Measurements from ENCODE around the gene APOE. TPM values are rescaled to one million over a fixed set of nuclear protein-coding genes. Genes with fewer than 3 reads are reported as not detected.

The APOE gene
- total and polyA plus RNA-seq, 7 experiments from 2014 or later: 0.41 to 7.9 (median 4.0) TPM; not detected in 2

DNA sequence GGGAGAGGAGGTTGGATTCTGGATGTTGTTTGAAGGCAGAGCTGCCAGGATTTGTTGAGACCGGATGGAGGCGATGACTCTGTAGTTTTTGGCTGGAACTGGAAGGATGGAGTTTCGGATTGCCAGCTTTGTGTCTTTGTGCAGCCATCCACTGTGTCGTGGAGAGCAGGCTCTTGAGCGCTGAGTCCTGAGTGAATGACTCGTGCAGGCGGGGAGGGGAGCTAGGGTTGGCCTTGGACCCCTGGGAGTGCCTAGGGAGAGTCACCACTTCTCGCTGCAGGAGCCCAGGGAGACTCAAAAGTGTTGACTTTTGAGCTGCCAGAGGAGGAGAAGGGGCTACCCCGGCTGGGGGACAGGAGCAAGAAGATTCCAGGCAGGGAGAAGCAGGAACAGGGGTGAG, 10.7 kb upstream of the APOE start:
- Mint-ChIP-seq H3K27ac (no peak overlapping the region), H3K4me1 (peaks cover 13 to 34% (median 28%) of the 10 kb centered on the region in 7 donors), H3K36me3 (peaks cover 0 to 30% (median 6%) of the 10 kb centered on the region in 5 donors), H3K4me3 (peak overlapping the region in 2 of 10 donors; percentile 39 to 41), H3K27me3 (no peaks in the 10 kb centered on the region), H3K9me3 (peaks cover 0 to 2% (median 0%) of the 10 kb centered on the region in 11 donors)
- Histone ChIP-seq H3K4me1 (ENCODE audit: control insufficient read depth in 2 of 2, insufficient read depth in 2 of 2, low read length in 2 of 2) (peaks cover 6 to 14% of the 10 kb centered on the region in 2 donors), H3K27me3 (ENCODE audit: control insufficient read depth in 2 of 2, insufficient read depth in 2 of 2, low read length in 2 of 2) (no peaks in the 10 kb centered on the region), H3K27ac (ENCODE audit: low read depth, low read length) (no peak overlapping the region), H3K4me3 (ENCODE audit: low read length) (no peak overlapping the region), H3K36me3 (ENCODE audit: control insufficient read depth in 2 of 3, insufficient read depth in 3 of 3, low read length in 3 of 3) (peaks cover 0 to 65% (median 18%) of the 10 kb centered on the region in 3 experiments), H3K9me3 (ENCODE audit: control insufficient read depth in 2 of 3, low read length in 3 of 3) (no peaks in the 10 kb centered on the region)
- intact Hi-C loops (cut with micrococcal nuclease): loop anchor here in 1 of 2 donors (5.0 kb wide), 2 partner anchors 203 to 992 kb away; partner anchors contain the start of gene IRF2BP1
- no peak for ATAC-seq
- no peak for DNase-seq
- POLR2A ChIA-PET: interaction anchor here (0.6 kb wide), 1 partner anchor 16 kb away, joined by 3 read pairs; no protein-coding TSS in a partner anchor
- CTCF ChIA-PET: no interaction called here

DNA sequence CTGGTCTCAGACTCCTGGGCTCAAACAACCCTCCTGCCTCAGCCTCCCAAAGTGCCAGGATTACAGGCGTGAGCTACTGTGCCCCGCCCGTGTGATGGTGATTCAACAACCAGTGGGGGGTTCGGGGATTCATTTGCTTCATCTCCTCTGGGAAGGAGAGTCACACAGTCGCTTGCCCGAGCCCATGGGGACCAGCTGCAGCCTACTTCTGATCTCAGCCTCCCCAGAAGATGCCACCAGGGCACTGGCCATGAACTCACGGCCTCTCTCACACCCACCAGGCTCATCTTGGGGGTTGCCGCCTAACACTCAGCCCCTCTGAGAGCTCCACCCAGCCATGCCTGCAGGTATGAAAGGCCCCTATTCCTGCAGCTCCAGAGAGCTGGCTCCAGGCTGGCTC, 7.8 kb upstream of the APOE start:
- no peak overlapping the region for H3K27ac Mint-ChIP-seq
- Histone ChIP-seq H3K9me3 (ENCODE audit: control insufficient read depth in 2 of 3, low read length in 3 of 3) (no peaks in the 10 kb centered on the region), H3K4me1 (ENCODE audit: control insufficient read depth in 2 of 2, insufficient read depth in 2 of 2, low read length in 2 of 2) (no peaks in the 10 kb centered on the region), H3K27ac (ENCODE audit: low read depth, low read length) (no peak overlapping the region), H3K36me3 (ENCODE audit: control insufficient read depth in 2 of 3, insufficient read depth in 3 of 3, low read length in 3 of 3) (peaks cover 0 to 84% (median 18%) of the 10 kb centered on the region in 3 experiments), H3K4me3 (ENCODE audit: low read length) (no peak overlapping the region), H3K27me3 (ENCODE audit: control insufficient read depth in 2 of 2, insufficient read depth in 2 of 2, low read length in 2 of 2) (no peaks in the 10 kb centered on the region)
- peaks cover under 1 to 9% (median 5%) of the 10 kb centered on the region in 7 donors for H3K4me1 Mint-ChIP-seq
- no peaks in the 10 kb centered on the region for H3K9me3 Mint-ChIP-seq
- CTCF ChIA-PET: interaction anchor here (0.6 kb wide), 1 partner anchor 75 kb away, joined by 3 read pairs; no protein-coding TSS in a partner anchor
- H3K36me3 Mint-ChIP-seq: peaks cover 0 to 39% (median 16%) of the 10 kb centered on the region in 5 donors
- no peak overlapping the region for H3K4me3 Mint-ChIP-seq
- DNase-seq: no peak
- POLR2A ChIA-PET: no interaction called here
- intact Hi-C loops (cut with micrococcal nuclease): no loop called here
- ATAC-seq: no peak
- H3K27me3 Mint-ChIP-seq: no peaks in the 10 kb centered on the region

DNA sequence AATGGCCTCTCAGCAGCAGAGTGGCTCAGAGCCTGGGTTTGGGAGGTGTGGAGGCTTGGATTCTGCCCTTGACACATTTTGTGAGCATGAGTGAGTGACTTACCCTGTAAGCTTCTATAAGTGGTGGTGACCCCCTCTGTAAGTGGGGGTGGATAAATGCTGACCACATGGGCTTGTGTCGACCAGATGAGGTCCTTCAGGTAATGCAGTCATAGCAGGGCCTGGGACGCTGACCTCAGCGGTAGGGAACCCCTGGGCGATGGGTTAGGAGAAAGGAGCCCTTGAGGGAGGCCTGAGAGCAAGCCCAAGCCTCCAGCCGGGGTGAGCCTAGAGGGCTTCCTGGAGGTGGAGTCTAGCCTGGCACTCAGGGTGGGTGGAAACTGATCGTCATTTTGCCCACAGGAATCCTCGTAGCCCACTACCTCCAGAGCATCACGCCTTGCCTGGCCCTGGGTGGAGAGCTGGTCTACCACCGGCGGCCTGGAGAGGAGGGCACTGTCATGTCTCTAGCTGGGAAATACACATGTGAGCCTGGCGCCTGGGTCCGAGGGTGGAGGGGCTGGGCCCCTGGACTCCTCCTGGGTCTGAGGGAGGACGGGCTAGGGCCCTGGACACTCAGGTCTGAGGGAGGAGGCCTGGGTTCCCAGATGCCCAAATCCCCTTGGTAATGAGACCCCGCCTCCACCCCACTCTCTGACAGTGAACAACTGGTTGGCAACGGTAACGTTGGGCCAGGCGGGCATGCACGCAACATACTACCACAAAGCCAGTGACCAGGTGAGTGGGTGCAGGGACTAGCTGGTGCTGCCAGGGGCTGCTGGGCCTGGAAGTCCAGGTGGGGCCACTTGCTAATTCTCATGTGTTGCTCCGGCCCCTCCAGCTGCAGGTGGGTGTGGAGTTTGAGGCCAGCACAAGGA, 5.0 kb upstream of the APOE start:
- H3K4me3 Mint-ChIP-seq: no peak overlapping the region
- Histone ChIP-seq H3K9me3 (ENCODE audit: control insufficient read depth in 2 of 3, low read length in 3 of 3) (no peaks in the 10 kb centered on the region), H3K27ac (ENCODE audit: low read depth, low read length) (no peak overlapping the region), H3K27me3 (ENCODE audit: control insufficient read depth in 2 of 2, insufficient read depth in 2 of 2, low read length in 2 of 2) (no peaks in the 10 kb centered on the region), H3K4me1 (ENCODE audit: control insufficient read depth in 2 of 2, insufficient read depth in 2 of 2, low read length in 2 of 2) (no peaks in the 10 kb centered on the region), H3K36me3 (ENCODE audit: control insufficient read depth in 2 of 3, insufficient read depth in 3 of 3, low read length in 3 of 3) (peaks cover 0 to 64% (median 10%) of the 10 kb centered on the region in 3 experiments), H3K4me3 (ENCODE audit: low read length) (no peak overlapping the region)
- H3K4me1 Mint-ChIP-seq: peaks cover 0 to 10% (median 0%) of the 10 kb centered on the region in 7 donors
- H3K9me3 Mint-ChIP-seq: no peaks in the 10 kb centered on the region
- peak overlapping the region in 1 of 9 donors; percentile 45 for H3K27ac Mint-ChIP-seq
- no peak for DNase-seq
- CTCF ChIA-PET: no interaction called here
- H3K27me3 Mint-ChIP-seq: peaks cover 0 to 5% (median 0%) of the 10 kb centered on the region in 5 donors
- intact Hi-C loops (cut with micrococcal nuclease): loop anchor here in 1 of 2 donors (5.0 kb wide), 1 partner anchor 347 kb away; the partner anchor contains the start of gene EXOC3L2
- peaks cover 0 to 25% (median 8%) of the 10 kb centered on the region in 5 donors for H3K36me3 Mint-ChIP-seq
- POLR2A ChIA-PET: no interaction called here
- ATAC-seq: no peak

DNA sequence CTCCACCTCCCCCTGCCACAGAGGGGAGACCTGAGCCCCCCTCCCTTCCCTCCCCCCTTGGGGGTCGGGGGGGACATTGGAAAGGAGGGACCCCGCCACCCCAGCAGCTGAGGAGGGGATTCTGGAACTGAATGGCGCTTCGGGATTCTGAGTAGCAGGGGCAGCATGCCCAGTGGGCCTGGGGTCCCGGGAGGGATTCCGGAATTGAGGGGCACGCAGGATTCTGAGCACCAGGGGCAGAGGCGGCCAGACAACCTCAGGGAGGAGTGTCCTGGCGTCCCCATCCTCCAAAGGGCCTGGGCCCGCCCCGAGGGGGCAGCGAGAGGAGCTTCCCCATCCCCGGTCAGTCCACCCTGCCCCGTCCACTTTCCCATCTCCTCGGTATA, 2.4 kb upstream of the APOE start:
- peak overlapping the region in 1 of 9 donors; percentile 19 for H3K27ac Mint-ChIP-seq
- CTCF ChIA-PET: interaction anchor here (0.8 to 1.7 kb wide), 2 partner anchors 25 to 49 kb away, joined by 4 to 5 read pairs; no protein-coding TSS in a partner anchor

DNA sequence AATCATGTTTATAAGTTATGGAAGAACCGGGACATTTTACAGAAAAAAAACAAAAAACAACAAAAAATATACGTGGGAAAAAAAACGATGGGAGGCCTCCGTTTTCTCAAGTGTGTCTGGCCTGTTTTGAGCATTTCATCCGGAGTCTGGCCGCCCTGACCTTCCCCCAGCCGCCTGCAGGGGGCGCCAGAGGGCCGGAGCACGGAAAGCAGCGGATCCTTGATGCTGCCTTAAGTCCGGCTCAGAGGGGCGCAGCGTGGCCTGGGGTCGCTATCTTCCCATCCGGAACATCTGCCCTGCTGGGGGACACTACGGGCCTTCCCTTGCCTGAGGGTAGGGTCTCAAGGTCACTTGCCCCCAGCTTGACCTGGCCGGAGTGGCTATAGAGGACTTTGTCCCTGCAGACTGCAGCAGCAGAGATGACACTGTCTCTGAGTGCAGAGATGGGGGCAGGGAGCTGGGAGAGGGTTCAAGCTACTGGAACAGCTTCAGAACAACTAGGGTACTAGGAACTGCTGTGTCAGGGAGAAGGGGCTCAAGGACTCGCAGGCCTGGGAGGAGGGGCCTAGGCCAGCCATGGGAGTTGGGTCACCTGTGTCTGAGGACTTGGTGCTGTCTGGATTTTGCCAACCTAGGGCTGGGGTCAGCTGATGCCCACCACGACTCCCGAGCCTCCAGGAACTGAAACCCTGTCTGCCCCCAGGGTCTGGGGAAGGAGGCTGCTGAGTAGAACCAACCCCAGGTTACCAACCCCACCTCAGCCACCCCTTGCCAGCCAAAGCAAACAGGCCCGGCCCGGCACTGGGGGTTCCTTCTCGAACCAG, 1.8 kb upstream of the APOE start:
- Mint-ChIP-seq H3K4me3 (no peak overlapping the region), H3K9me3 (no peaks in the 10 kb centered on the region), H3K36me3 (peaks cover 0 to 15% (median 7%) of the 10 kb centered on the region in 5 donors), H3K27me3 (peaks cover 18 to 22% (median 20%) of the 10 kb centered on the region in 5 donors), H3K27ac (peak overlapping the region in 2 of 9 donors; percentile 19 to 49), H3K4me1 (peaks cover 5 to 13% (median 10%) of the 10 kb centered on the region in 7 donors)
- Histone ChIP-seq H3K9me3 (ENCODE audit: control insufficient read depth in 2 of 3, low read length in 3 of 3) (no peaks in the 10 kb centered on the region), H3K27me3 (ENCODE audit: control insufficient read depth in 2 of 2, insufficient read depth in 2 of 2, low read length in 2 of 2) (peaks cover 0 to 4% of the 10 kb centered on the region in 2 donors), H3K36me3 (ENCODE audit: control insufficient read depth in 2 of 3, insufficient read depth in 3 of 3, low read length in 3 of 3) (peaks cover 0 to 38% (median 0%) of the 10 kb centered on the region in 3 experiments), H3K27ac (ENCODE audit: low read depth, low read length) (no peak overlapping the region), H3K4me1 (ENCODE audit: control insufficient read depth in 2 of 2, insufficient read depth in 2 of 2, low read length in 2 of 2) (no peaks in the 10 kb centered on the region), H3K4me3 (ENCODE audit: low read length) (no peak overlapping the region)
- DNase-seq: peak; percentile 49 to 86 (median 70)
- intact Hi-C loops (cut with micrococcal nuclease): loop anchor here (1.0 to 5.0 kb wide), 5 partner anchors 47 to 343 kb away; partner anchors contain the start of genes CLPTM1 (in 1 of the 2) and EXOC3L2 (in 1 of the 2)
- peak; percentile 81 for ATAC-seq
- ChIA-PET CTCF (interaction anchor here (1.0 kb wide), 2 partner anchors 48 to 263 kb away, joined by 3 read pairs; no protein-coding TSS in a partner anchor), POLR2A (no interaction called here)

More for the DNA sequence above, 2.4 kb upstream of the APOE start:
- no peaks in the 10 kb centered on the region for H3K9me3 Mint-ChIP-seq
- intact Hi-C loops (cut with micrococcal nuclease): loop anchor here (1.0 to 5.0 kb wide), 5 partner anchors 48 to 344 kb away; partner anchors contain the start of genes CLPTM1 (in 1 of the 2) and EXOC3L2 (in 1 of the 2)
- peaks cover 18 to 22% (median 20%) of the 10 kb centered on the region in 5 donors for H3K27me3 Mint-ChIP-seq
- H3K27ac ChIP-seq (ENCODE audit: low read depth, low read length): no peak overlapping the region
- H3K4me3 ChIP-seq (ENCODE audit: low read length): no peak overlapping the region
- peaks cover 0 to 4% of the 10 kb centered on the region in 2 donors for H3K27me3 ChIP-seq (ENCODE audit: control insufficient read depth in 2 of 2, insufficient read depth in 2 of 2, low read length in 2 of 2)
- H3K9me3 ChIP-seq (ENCODE audit: control insufficient read depth in 2 of 3, low read length in 3 of 3): no peaks in the 10 kb centered on the region
- peaks cover 5 to 15% (median 10%) of the 10 kb centered on the region in 7 donors for H3K4me1 Mint-ChIP-seq
- peaks cover 0 to 16% (median 7%) of the 10 kb centered on the region in 5 donors for H3K36me3 Mint-ChIP-seq
- ATAC-seq (no peak), DNase-seq (no peak)
- POLR2A ChIA-PET: no interaction called here
- peaks cover 0 to 38% (median 0%) of the 10 kb centered on the region in 3 experiments for H3K36me3 ChIP-seq (ENCODE audit: control insufficient read depth in 2 of 3, insufficient read depth in 3 of 3, low read length in 3 of 3)
- no peaks in the 10 kb centered on the region for H3K4me1 ChIP-seq (ENCODE audit: control insufficient read depth in 2 of 2, insufficient read depth in 2 of 2, low read length in 2 of 2)
- H3K4me3 Mint-ChIP-seq: no peak overlapping the region

Measured in naive thymus-derived CD4-positive, alpha-beta T cell (primary cell).